H1 (cell line): ENCODE measurements around the gene ZNF674. TPM values are rescaled to one million over a fixed set of nuclear protein-coding genes. Genes with fewer than 3 reads are reported as not detected.

ENCODE experiments used
- CEBPB ChIP-seq: IDR thresholded peaks from 2 replicates; pipeline ENCODE4 v1.6.1; 2012; ENCODE audit warnings: low read depth, low read length
- FOSL1 ChIP-seq: IDR thresholded peaks from 2 replicates; pipeline ENCODE4 v1.6.1; 2011; ENCODE audit warnings: mild to moderate bottlenecking, low read depth, low read length, moderate library complexity; ENCODE audit not compliant: insufficient read depth
- NRF1 ChIP-seq: IDR thresholded peaks from 2 replicates; pipeline ENCODE4 v1.6.1; 2011; ENCODE audit warnings: mild to moderate bottlenecking, low read depth, low read length, improper control_type of control experiment
- POLR2AphosphoS5 ChIP-seq: IDR thresholded peaks from 2 replicates; pipeline ENCODE4 v1.6.1; 2011; ENCODE audit warnings: low read depth, low read length
- SAP30 ChIP-seq: fragments of 300-600 bp; sonication (generic); IDR thresholded peaks from 2 replicates; pipeline ENCODE4 v1.7.1; 2012; ENCODE audit warnings: low read length, moderate library complexity, mild to moderate bottlenecking, inconsistent platforms; ENCODE audit not compliant: insufficient read depth, insufficient replicate concordance
- SIX5 ChIP-seq: IDR thresholded peaks from 2 replicates; pipeline ENCODE4 v1.6.1; 2011; ENCODE audit warnings: mild to moderate bottlenecking, low read depth, low read length
- SP1 ChIP-seq: IDR thresholded peaks from 2 replicates; pipeline ENCODE4 v1.6.1; 2011; ENCODE audit warnings: low read depth, low read length
- SP4 ChIP-seq: IDR thresholded peaks from 2 replicates; pipeline ENCODE4 v1.6.1; 2012; ENCODE audit warnings: low read length, inconsistent platforms
- TBP ChIP-seq: IDR thresholded peaks from 2 replicates; pipeline ENCODE4 v1.6.1; 2011; ENCODE audit warnings: low read depth, low read length, improper control_type of control experiment
- polyA plus RNA-seq, 7 experiments: library from polyadenylated mRNA; depleted of rRNA in 3 of 7; stranded (reverse) in 5 of 7; unstranded in 2 of 7; fragments of >200 nt in 5 of 7; fragments of 200-250 nt in 2 of 7; gene quantifications; 1 replicate in 5 of 7; 2 replicates in 1 of 7; 4 replicates in 1 of 7; pipeline versions ENCODE4 v1.2.1 to v1.2.3, GENCODE V29; 2011 to 2013; ENCODE audit warnings: missing spikeins in 2 of 7, mixed read lengths in 2 of 7
- total RNA-seq: library from RNA; stranded (reverse); fragmentation: NEBNext Ultra II Directional; extraction: Animal tissue kit (Norgen Biotek cat#: 25700); gene quantifications from 2 replicates; pipeline ENCODE4 v1.2.1, GENCODE V29; 2021
- TF ChIP-seq, protein P1 (sequence below): fragments of 300-600 bp; sonication (generic); IDR thresholded peaks from 2 replicates; pipeline ENCODE4 v1.7.1; 2012; ENCODE audit warnings: low read length, moderate library complexity, mild to moderate bottlenecking, inconsistent platforms; ENCODE audit not compliant: insufficient replicate concordance

The ZNF674 gene
- total and polyA plus RNA-seq, 2 of the 8 experiments (the other 6 are each of a cell fraction or from before 2014, with no cell fraction given) = 2.0 to 7.4 TPM

DNA sequence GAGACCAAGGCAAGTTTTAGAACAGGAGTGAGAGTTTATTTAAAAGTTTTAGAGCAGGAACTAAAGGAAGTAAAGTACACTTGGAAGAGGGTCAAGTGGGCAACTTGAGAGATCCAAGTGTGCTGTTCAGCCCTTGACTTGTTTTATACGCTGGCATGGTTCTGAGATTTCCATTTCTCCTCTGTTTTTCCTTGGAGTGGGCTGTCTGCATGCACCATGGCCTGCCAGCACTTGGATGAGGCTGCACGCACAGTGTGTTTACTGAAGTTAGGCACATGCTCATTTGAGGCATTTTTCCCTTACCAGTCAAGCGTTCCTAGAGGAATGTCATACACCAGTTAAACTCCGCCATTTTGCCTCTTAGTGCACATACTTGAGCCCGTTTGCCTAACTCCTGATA is 8.7 kb upstream of the ZNF674 start (continued):
- no peak for TF ChIP-seq SAP30
- TF ChIP-seq, protein P1, sequence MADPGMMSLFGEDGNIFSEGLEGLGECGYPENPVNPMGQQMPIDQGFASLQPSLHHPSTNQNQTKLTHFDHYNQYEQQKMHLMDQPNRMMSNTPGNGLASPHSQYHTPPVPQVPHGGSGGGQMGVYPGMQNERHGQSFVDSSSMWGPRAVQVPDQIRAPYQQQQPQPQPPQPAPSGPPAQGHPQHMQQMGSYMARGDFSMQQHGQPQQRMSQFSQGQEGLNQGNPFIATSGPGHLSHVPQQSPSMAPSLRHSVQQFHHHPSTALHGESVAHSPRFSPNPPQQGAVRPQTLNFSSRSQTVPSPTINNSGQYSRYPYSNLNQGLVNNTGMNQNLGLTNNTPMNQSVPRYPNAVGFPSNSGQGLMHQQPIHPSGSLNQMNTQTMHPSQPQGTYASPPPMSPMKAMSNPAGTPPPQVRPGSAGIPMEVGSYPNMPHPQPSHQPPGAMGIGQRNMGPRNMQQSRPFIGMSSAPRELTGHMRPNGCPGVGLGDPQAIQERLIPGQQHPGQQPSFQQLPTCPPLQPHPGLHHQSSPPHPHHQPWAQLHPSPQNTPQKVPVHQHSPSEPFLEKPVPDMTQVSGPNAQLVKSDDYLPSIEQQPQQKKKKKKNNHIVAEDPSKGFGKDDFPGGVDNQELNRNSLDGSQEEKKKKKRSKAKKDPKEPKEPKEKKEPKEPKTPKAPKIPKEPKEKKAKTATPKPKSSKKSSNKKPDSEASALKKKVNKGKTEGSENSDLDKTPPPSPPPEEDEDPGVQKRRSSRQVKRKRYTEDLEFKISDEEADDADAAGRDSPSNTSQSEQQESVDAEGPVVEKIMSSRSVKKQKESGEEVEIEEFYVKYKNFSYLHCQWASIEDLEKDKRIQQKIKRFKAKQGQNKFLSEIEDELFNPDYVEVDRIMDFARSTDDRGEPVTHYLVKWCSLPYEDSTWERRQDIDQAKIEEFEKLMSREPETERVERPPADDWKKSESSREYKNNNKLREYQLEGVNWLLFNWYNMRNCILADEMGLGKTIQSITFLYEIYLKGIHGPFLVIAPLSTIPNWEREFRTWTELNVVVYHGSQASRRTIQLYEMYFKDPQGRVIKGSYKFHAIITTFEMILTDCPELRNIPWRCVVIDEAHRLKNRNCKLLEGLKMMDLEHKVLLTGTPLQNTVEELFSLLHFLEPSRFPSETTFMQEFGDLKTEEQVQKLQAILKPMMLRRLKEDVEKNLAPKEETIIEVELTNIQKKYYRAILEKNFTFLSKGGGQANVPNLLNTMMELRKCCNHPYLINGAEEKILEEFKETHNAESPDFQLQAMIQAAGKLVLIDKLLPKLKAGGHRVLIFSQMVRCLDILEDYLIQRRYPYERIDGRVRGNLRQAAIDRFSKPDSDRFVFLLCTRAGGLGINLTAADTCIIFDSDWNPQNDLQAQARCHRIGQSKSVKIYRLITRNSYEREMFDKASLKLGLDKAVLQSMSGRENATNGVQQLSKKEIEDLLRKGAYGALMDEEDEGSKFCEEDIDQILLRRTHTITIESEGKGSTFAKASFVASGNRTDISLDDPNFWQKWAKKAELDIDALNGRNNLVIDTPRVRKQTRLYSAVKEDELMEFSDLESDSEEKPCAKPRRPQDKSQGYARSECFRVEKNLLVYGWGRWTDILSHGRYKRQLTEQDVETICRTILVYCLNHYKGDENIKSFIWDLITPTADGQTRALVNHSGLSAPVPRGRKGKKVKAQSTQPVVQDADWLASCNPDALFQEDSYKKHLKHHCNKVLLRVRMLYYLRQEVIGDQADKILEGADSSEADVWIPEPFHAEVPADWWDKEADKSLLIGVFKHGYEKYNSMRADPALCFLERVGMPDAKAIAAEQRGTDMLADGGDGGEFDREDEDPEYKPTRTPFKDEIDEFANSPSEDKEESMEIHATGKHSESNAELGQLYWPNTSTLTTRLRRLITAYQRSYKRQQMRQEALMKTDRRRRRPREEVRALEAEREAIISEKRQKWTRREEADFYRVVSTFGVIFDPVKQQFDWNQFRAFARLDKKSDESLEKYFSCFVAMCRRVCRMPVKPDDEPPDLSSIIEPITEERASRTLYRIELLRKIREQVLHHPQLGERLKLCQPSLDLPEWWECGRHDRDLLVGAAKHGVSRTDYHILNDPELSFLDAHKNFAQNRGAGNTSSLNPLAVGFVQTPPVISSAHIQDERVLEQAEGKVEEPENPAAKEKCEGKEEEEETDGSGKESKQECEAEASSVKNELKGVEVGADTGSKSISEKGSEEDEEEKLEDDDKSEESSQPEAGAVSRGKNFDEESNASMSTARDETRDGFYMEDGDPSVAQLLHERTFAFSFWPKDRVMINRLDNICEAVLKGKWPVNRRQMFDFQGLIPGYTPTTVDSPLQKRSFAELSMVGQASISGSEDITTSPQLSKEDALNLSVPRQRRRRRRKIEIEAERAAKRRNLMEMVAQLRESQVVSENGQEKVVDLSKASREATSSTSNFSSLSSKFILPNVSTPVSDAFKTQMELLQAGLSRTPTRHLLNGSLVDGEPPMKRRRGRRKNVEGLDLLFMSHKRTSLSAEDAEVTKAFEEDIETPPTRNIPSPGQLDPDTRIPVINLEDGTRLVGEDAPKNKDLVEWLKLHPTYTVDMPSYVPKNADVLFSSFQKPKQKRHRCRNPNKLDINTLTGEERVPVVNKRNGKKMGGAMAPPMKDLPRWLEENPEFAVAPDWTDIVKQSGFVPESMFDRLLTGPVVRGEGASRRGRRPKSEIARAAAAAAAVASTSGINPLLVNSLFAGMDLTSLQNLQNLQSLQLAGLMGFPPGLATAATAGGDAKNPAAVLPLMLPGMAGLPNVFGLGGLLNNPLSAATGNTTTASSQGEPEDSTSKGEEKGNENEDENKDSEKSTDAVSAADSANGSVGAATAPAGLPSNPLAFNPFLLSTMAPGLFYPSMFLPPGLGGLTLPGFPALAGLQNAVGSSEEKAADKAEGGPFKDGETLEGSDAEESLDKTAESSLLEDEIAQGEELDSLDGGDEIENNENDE = no peak
- TF ChIP-seq TBP = no peak
- TF ChIP-seq NRF1 = no peak
- no peak for TF ChIP-seq SP4
- no peak for TF ChIP-seq CEBPB
- no peak for TF ChIP-seq SP1
- no peak for TF ChIP-seq SIX5
- TF ChIP-seq POLR2AphosphoS5 = no peak
- TF ChIP-seq FOSL1 = no peak
